HS-5 (cell line): Measurements from ENCODE around the gene UVSSA.

Experiments
- DNase-seq: peaks from one replicate; pipeline ENCODE4 v3.0.0-alpha.2; 2012; ENCODE audit warnings: low read depth

Gene UVSSA

GRCh38 chr4:1395941-1396805 is 49.2 kb downstream of the UVSSA start:
- DNase-seq: no peak

DNA sequence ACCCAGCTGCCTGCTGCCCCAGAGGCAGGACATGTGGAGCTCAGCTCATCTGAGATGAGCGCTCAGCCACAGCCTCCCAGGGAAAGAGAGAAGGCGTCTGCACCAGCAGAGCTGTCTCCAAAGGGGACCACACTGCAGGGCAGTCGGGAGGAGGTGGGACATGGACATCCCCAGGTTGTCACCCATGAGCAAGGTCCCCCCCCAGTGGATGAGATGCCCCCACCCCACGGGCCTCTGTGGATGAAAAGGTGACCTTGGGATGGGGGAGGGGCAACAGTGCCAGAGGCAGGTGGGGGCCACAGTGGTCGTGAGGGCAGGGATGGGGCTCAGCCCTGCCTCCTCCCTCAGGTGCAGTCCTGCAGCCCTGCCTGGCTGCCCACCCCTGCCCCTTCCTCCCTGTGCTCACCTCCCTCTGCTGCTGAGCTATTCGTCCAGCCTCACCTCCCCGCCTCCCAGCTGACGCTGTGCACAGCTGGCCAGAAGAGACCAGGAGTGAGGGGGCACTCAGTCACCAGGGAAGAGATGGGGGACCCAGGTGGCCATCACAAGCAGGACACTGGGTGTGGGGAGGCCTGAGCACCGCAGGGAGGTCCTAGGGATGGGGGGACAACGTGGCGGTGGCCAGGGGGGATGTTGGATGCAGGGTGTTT is 49.9 kb downstream of the UVSSA start:
- no peak for DNase-seq

- no peak for DNase-seq
Measured at GRCh38 chr4:1398681-1399507, 51.9 kb downstream of the UVSSA start.

GRCh38 chr4:1399508-1400190 is 52.6 kb downstream of the UVSSA start:
- DNase-seq: no peak

GRCh38 chr4:1400191-1400805 is 53.3 kb downstream of the UVSSA start:
- DNase-seq: no peak

GRCh38 chr4:1400831-1401408 is 53.9 kb downstream of the UVSSA start:
- no peak for DNase-seq

DNA sequence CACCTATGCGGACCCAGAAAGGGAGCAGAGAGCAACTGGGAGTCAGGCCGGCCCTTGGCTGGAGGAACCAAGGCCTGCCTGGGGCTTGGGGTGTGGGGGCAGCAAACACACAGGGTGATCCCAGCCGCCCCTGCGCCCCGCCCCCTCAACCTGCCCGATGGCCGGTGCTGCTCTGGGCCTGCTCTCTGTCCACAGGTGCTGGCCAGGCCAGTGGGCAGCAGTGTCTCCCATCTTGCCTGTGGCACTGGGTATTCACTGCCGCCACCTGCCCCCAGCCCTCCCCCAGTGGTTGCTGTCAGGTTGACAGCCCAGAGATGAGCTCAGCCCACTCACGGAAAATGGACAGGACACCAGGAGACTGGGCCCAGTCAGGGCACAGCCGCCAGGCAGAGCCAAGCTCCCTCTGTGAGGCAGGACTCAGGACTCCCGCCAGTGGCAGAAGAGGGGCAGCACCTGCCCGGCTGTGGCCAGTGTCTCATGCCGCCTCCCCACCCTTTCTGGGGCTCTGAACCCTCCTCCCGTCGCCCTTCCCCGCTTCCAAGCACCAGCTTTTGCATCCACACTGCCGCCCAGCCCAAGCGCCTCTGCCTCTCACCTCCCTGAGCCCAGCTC is 54.5 kb downstream of the UVSSA start:
- no peak for DNase-seq

DNA sequence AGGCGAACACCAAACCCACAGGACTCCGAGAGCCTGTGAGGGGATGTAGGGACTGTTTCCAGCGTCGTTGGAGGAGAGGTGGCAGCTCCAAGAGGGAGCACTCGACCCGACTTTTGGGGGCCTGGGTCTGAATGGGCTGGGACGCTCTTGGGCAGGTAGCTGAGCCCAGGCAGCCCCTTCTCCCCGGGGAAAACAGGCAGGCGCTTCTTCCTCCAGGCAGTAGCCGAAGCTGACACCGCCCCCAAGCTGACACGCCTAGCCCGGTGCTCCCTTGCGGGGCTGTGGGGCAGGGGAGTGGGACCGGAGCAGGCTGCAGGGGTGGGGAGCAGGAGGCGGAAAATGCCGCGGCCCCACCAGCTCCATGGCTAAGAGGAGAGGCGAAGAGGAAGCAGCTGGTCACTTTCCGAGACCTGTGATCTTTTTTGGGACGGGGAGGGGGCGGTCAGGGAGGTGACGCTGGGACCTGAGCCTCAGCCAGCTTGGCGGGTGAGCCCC is 55.1 kb downstream of the UVSSA start:
- DNase-seq: no peak

GRCh38 chr4:1402516-1403091 is 55.6 kb downstream of the UVSSA start:
- DNase-seq: no peak

DNA sequence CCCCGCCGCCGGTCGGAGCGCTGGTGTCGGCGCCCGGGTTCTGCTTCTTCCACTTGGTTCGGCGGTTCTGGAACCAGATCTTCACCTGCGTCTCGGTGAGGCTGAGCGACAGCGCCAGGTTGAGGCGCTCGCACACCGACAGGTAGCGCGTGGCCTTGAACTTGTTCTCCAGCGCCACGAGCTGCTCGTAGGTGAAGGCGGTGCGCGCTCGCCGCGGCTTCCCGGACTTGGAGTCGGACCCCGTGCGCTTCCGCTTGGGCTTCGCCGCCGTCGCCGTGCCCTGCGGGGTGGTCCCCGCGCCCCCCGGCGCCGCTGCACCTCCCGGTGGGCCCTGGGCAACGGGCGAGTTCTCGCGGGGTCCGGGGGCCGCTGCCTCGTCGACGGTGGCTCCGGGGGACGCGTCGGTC is 56.2 kb downstream of the UVSSA start:
- DNase-seq: no peak

GRCh38 chr4:1403591-1404572 is 56.9 kb downstream of the UVSSA start:
- no peak for DNase-seq

GRCh38 chr4:1404573-1405253 is 57.7 kb downstream of the UVSSA start:
- no peak for DNase-seq

DNA sequence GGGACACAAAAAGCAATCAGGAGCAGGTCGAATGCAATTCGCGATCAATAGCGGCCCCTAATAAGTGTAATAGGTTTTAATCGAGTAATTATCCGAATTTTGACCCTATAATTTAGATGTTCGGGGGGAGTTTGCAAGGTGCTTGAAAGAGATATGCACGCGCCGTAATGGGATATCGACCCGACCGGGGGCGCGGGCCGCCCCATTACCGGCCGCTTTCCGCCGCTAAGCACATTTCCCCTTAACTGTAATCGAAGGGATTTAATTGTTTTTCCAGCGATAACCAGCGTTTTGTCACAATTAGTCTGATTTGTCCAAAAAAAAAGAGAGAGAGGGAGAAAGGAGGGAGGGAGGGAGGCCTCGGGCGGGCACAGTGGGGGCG is 58.2 kb downstream of the UVSSA start:
- no peak for DNase-seq

DNA sequence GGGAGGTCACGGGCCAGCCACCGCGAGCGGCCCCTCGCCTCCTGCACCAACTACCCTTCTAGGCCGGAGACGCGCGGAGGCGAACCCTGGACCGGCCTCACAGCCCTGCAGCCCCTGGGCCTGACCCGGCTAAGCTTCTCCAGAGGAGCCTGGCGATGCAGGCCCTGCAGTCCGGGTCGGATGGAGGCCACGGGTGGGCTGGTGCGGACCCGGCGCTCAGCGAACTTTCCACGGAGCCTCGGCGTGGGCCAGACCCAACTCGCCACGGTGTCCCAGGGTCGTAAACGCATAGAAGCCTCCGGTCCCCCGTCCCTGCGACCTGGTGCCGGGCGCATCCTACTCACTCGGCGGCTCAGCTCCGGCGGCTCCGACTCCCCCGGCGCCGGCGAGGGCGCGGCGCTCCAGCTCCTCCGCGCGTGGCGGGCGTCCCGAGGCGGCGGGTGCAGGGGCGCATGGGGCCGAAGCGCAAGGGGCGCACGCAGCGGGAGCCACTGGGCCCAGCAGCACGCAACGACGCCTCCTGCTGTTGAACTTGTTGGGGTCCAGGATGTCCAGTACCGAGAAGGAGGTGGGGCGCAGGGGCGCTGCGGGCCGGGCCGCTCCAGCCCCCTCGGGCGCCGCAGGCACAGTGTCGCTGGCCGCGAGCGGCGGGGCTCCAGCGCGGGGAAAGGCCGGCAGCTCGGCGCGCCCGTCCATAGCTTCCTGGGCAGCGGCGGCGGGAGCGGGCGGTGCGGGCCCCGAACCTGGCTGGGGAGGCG is 58.8 kb downstream of the UVSSA start:
- no peak for DNase-seq

- DNase-seq: no peak
Measured at GRCh38 chr4:1406394-1406980, 59.5 kb downstream of the UVSSA start, which contains the start of gene NKX1-1. TSS of gene NKX1-1 (minus strand) at chr4:1406442. CDS start at chr4:1406442, 0 bp downstream.

DNA sequence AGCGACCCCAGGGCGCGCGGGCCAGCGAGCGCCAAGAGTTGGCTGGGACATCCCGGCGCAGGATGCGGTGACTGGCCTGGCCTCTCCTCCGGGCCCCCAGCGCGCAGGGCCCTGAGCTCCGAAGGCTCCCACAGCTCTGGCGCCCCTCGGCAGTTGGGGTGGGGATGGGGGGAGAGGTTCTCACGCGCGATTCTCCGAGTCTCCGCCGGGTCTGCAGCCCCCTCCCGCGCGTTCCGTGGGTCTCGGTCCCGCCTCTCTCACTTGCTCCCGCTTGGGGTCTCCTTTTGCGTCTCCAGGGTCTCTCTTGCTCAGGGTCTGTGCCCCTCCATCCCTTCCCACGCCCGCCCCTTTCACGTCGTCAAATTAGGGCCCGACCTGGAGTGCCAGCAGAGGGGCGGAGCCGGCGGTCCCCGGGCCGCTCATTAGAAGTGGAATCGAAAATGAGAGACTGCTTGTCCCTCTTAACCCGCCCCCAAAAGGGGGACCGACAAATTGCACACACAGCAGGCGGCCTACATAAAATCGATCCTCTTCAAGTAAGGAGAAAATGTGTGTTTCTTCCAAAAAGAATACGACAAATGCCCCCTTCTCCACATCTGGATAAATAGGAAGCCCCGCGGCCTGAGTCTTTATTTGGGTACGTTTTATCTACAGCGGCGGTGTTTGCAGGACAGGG is 60.1 kb downstream of the UVSSA start:
- DNase-seq: no peak
